ENCODE results near the gene CD1B. TPM values are rescaled to one million over a fixed set of nuclear protein-coding genes. Genes with fewer than 3 reads are reported as not detected.
"Not testable (repeated sequence)": the region's sequence is repeated elsewhere in the genome, so short reads cannot be mapped to it uniquely, and the experiment has no call there.

Gene CD1B
- total RNA-seq, 2 experiments from 2014 or later, result not detected

DNA sequence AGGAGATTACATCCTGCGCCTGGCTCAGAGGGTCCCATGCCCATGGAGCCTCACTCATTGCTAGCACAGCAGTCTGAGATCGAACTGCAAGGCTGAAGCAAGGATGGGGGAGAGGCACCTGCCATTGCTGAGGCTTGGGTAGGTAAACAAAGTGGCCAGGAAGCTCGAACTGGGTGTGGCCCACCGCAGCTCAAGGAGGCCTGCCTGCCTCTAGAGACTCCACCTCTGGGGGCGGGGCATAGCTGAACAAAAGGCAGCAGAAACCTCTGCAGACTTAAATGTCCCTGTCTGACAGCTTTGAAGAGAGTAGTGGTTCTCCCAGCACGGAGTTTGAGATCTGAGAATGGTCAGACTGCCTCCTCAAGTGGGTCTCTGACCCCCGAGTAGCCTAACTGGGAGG, 5.1 kb upstream of the CD1B start:
- Mint-ChIP-seq H3K27ac (peak overlapping the region; percentile 54), H3K9me3 (peaks cover 21% of the 10 kb centered on the region), H3K27me3 (peaks cover 20% of the 10 kb centered on the region), H3K36me3 (ENCODE audit: low read depth) (peaks cover 16% of the 10 kb centered on the region), H3K4me1 (peaks cover 39% of the 10 kb centered on the region)
- CTCF ChIA-PET, result interaction anchor here (1.0 kb wide), 1 partner anchor 39 kb away, joined by 3 read pairs; no protein-coding TSS in a partner anchor
- H3K4me3 Mint-ChIP-seq, POLR2A ChIA-PET: not testable (repeated sequence)
- DNase-seq, result peak; percentile 67

DNA sequence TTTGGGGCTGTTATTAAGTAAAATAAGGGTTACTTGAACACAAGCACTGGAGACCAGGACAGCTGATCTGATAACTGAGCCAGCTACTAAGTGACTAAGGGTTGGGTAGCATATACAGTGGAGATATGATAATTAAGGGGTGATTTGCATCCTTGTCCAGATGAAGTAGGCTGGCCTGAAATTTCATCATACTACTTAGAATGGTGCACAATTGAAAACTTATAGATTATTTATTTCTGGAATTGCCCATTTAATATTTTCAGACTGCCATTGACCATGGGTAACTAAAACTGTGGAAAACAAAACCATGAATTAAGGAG, 3.8 kb upstream of the CD1B start:
- Mint-ChIP-seq H3K27me3 (peaks cover 13% of the 10 kb centered on the region), H3K27ac (no peak overlapping the region), H3K36me3 (ENCODE audit: low read depth) (peaks cover 15% of the 10 kb centered on the region), H3K4me3 (no peak overlapping the region), H3K4me1 (peaks cover 39% of the 10 kb centered on the region), H3K9me3 (peaks cover 15% of the 10 kb centered on the region)
- CTCF ChIA-PET, result no interaction called here
- POLR2A ChIA-PET, result interaction anchor here (0.6 kb wide), 1 partner anchor 11 kb away, joined by 3 read pairs; no protein-coding TSS in a partner anchor
- no peak for DNase-seq

DNA sequence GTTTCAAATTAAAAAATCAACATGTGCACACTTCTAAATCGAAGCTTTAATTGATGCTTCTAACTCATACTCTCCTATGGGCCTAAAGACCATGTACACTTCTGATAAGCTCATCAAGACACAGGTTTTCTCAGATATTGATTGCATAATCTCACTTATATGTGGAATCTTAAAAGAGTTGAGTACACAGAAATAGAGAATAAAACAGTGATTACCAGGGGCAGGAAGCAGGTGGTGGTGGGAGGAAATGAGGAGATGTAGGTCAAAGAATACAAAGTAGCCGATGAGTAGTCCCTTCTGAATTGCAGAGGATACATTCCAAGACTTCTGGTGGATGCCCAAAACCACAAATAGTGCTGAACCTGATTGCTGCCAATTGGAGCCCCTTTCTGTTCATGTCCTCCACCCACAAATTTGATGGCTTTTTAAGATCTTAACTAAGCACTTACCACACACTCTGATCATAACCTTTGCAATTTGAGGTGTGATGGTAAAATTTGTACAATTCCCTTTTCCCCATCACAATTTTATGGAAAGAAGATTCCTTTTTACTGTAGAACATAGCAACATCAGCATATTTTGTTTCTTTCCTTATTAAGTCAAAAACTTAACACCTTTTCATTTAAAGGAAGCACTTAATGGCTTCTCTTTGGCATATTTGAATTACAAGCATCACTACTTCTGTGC, 3.3 kb upstream of the CD1B start:
- DNase-seq, result no peak
- H3K4me3 Mint-ChIP-seq, result no peak overlapping the region
- peaks cover 14% of the 10 kb centered on the region for H3K36me3 Mint-ChIP-seq (ENCODE audit: low read depth)
- peaks cover 14% of the 10 kb centered on the region for H3K9me3 Mint-ChIP-seq
- H3K27ac Mint-ChIP-seq, result no peak overlapping the region
- peaks cover 10% of the 10 kb centered on the region for H3K27me3 Mint-ChIP-seq
- peaks cover 39% of the 10 kb centered on the region for H3K4me1 Mint-ChIP-seq
- CTCF ChIA-PET, result no interaction called here
- POLR2A ChIA-PET, result no interaction called here

DNA sequence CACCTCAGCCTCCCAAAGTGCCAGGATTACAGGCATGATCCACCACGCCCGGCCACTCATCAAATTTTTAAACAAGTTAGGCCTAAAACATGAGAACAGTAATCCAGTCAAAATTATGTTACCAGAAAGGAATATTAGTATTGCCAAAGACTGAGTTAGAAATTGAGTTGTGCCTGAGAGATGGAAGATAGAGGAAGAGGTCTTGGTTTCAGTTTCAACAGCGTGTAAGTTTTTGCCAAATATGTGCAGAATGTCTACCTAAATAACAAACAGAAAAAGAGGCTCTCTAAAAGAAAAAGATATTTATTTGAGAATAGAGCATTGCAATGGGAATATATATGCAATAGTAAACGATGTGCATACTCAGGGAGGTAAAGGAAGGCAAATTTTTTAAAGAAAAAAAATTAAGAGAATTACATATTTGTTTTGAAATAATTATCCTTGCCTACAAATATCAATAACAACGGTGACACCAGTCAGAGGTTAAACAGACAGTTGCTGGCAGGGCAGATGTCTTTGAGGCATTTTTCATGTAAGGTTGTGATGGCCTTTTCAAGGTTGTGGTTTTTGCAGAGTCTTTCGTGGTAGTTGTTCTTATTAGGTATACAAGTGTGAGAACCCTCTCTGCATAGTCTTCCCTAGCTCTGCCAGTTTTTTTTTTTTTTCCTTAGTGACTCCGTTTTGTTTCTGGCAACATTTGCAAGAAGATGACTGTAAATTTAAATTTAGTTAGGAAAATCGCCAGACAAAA, 2.2 kb upstream of the CD1B start:
- Mint-ChIP-seq H3K36me3 (ENCODE audit: low read depth) (peaks cover 10% of the 10 kb centered on the region), H3K4me1 (peaks cover 39% of the 10 kb centered on the region), H3K27ac (peak overlapping the region; percentile 71), H3K9me3 (peaks cover 9% of the 10 kb centered on the region), H3K4me3 (no peak overlapping the region), H3K27me3 (peaks cover 5% of the 10 kb centered on the region)
- no peak for DNase-seq
- CTCF ChIA-PET, result no interaction called here
- POLR2A ChIA-PET, result no interaction called here

GRCh38 chr1:158331106-158331425, 265 bp downstream of the CD1B start:
- Mint-ChIP-seq H3K27ac (no peak overlapping the region), H3K4me3 (no peak overlapping the region), H3K36me3 (ENCODE audit: low read depth) (peaks cover 2% of the 10 kb centered on the region), H3K4me1 (peaks cover 24% of the 10 kb centered on the region), H3K27me3 (peaks cover 7% of the 10 kb centered on the region), H3K9me3 (no peaks in the 10 kb centered on the region)
- CTCF ChIA-PET, result no interaction called here
- no peak for DNase-seq
- POLR2A ChIA-PET, result interaction anchor here (0.6 kb wide), 1 partner anchor 44 kb away, joined by 4 read pairs; no protein-coding TSS in a partner anchor

- H3K4me1 Mint-ChIP-seq, result peaks cover 22% of the 10 kb centered on the region
- POLR2A ChIA-PET, result no interaction called here
- H3K4me3 Mint-ChIP-seq, result no peak overlapping the region
- H3K27ac Mint-ChIP-seq, result no peak overlapping the region
- no peak for DNase-seq
- peaks cover 2% of the 10 kb centered on the region for H3K36me3 Mint-ChIP-seq (ENCODE audit: low read depth)
- no peaks in the 10 kb centered on the region for H3K9me3 Mint-ChIP-seq
- peaks cover 7% of the 10 kb centered on the region for H3K27me3 Mint-ChIP-seq
- CTCF ChIA-PET, result no interaction called here
These were observed 783 bp downstream of the CD1B start for GRCh38 chr1:158330391-158331105.

- Mint-ChIP-seq H3K36me3 (ENCODE audit: low read depth) (peaks cover 2% of the 10 kb centered on the region), H3K4me3 (no peak overlapping the region), H3K27me3 (peaks cover 7% of the 10 kb centered on the region), H3K9me3 (no peaks in the 10 kb centered on the region), H3K27ac (no peak overlapping the region), H3K4me1 (peaks cover 18% of the 10 kb centered on the region)
- peak; percentile 32 for DNase-seq
- ChIA-PET POLR2A (no interaction called here), CTCF (no interaction called here)
These were observed 1.6 kb downstream of the CD1B start for GRCh38 chr1:158329733-158330132.

- peaks cover 7% of the 10 kb centered on the region for H3K27me3 Mint-ChIP-seq
- H3K4me1 Mint-ChIP-seq, result peaks cover 14% of the 10 kb centered on the region
These were observed 2.0 kb downstream of the CD1B start for GRCh38 chr1:158329300-158329699.

GRCh38 chr1:158328426-158328825, 2.9 kb downstream of the CD1B start:
- no peak for DNase-seq
- CTCF ChIA-PET, result no interaction called here
- Mint-ChIP-seq H3K36me3 (ENCODE audit: low read depth) (no peaks in the 10 kb centered on the region), H3K27ac (no peak overlapping the region), H3K4me3 (no peak overlapping the region), H3K4me1 (peaks cover 6% of the 10 kb centered on the region), H3K27me3 (peaks cover 7% of the 10 kb centered on the region), H3K9me3 (no peaks in the 10 kb centered on the region)
- POLR2A ChIA-PET, result no interaction called here

More at GRCh38 chr1:158329300-158329699, 2.0 kb downstream of the CD1B start:
- CTCF ChIA-PET, result no interaction called here
- POLR2A ChIA-PET, result no interaction called here
- H3K36me3 Mint-ChIP-seq (ENCODE audit: low read depth), result no peaks in the 10 kb centered on the region
- no peaks in the 10 kb centered on the region for H3K9me3 Mint-ChIP-seq
- H3K27ac Mint-ChIP-seq, result no peak overlapping the region
- no peak overlapping the region for H3K4me3 Mint-ChIP-seq
- no peak for DNase-seq

GRCh38 chr1:158327481-158327880, 3.9 kb downstream of the CD1B start:
- peaks cover under 1% of the 10 kb centered on the region for H3K4me1 Mint-ChIP-seq
- no peaks in the 10 kb centered on the region for H3K9me3 Mint-ChIP-seq
- ChIA-PET POLR2A (no interaction called here), CTCF (no interaction called here)
- peaks cover 10% of the 10 kb centered on the region for H3K27me3 Mint-ChIP-seq
- H3K27ac Mint-ChIP-seq, result no peak overlapping the region
- H3K4me3 Mint-ChIP-seq, result no peak overlapping the region
- no peaks in the 10 kb centered on the region for H3K36me3 Mint-ChIP-seq (ENCODE audit: low read depth)
- no peak for DNase-seq

- ChIA-PET CTCF (no interaction called here), POLR2A (interaction anchor here (0.7 kb wide), 1 partner anchor 11 kb away, joined by 3 read pairs; no protein-coding TSS in a partner anchor)
- DNase-seq, result no peak
- H3K9me3 Mint-ChIP-seq, result no peaks in the 10 kb centered on the region
- no peak overlapping the region for H3K4me3 Mint-ChIP-seq
- no peak overlapping the region for H3K27ac Mint-ChIP-seq
- no peaks in the 10 kb centered on the region for H3K36me3 Mint-ChIP-seq (ENCODE audit: low read depth)
- no peaks in the 10 kb centered on the region for H3K4me1 Mint-ChIP-seq
- peaks cover 11% of the 10 kb centered on the region for H3K27me3 Mint-ChIP-seq
These were observed 6.9 kb downstream of the CD1B start for GRCh38 chr1:158324395-158324794.

DNA sequence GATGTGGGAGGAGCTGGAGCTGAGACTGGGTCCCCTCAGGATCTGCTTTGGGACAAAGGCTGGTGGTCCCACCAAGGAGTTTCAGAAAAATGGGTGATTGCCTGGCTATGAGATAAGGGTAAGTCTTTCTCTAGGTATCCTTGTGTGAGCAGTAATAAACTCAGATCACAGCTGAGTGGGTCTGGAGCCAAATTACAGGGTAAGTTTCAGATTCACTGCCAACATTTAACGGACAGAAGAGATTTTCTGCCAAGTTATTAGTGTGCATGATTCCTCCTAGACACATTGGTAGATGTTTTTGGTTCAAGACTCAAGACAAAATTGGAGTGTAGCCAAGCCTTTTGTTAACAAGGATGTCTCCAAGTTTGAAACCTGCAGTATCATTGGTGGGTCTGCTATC, 7.5 kb downstream of the CD1B start:
- H3K4me1 Mint-ChIP-seq, result no peaks in the 10 kb centered on the region
- no peak overlapping the region for H3K4me3 Mint-ChIP-seq
- H3K9me3 Mint-ChIP-seq, result no peaks in the 10 kb centered on the region
- peaks cover 9% of the 10 kb centered on the region for H3K27me3 Mint-ChIP-seq
- H3K36me3 Mint-ChIP-seq (ENCODE audit: low read depth), result no peaks in the 10 kb centered on the region
- POLR2A ChIA-PET, result no interaction called here
- H3K27ac Mint-ChIP-seq, result no peak overlapping the region
- DNase-seq, result no peak
- CTCF ChIA-PET, result no interaction called here

DNA sequence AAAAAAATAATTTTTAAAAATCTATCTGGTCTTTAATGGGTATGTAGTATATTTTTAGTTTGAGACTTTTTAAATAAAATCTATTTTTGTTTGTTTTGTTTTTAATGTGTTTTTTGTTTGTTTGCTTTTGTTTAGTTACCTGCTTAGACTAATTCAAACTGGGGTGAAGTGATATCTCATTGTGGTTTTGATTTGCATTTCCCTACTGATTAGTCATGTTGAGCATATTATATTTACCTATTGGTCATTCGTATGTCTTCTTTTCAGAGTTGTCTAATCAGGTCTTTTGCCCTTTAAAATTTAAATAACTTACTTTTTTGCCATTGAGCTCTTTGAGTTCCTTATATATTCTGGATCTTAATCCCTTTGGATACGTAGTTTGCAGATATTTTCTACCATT, 20.3 kb downstream of the CD1B start:
- no peaks in the 10 kb centered on the region for H3K27me3 Mint-ChIP-seq
- no peak overlapping the region for H3K4me3 Mint-ChIP-seq
- H3K27ac Mint-ChIP-seq, result no peak overlapping the region
- POLR2A ChIA-PET, result no interaction called here
- CTCF ChIA-PET, result no interaction called here
- H3K36me3 Mint-ChIP-seq (ENCODE audit: low read depth), result no peaks in the 10 kb centered on the region
- no peaks in the 10 kb centered on the region for H3K4me1 Mint-ChIP-seq
- peaks cover 3% of the 10 kb centered on the region for H3K9me3 Mint-ChIP-seq
- no peak for DNase-seq
